Measurements from ENCODE around the gene TNFAIP8L3.

TNFAIP8L3 gene

GRCh38 chr15:51090753-51091152, 4.0 kb downstream of the TNFAIP8L3 start:
- DNase-seq = no peak

GRCh38 chr15:51089699-51090453, 4.8 kb downstream of the TNFAIP8L3 start:
- DNase-seq = no peak

GRCh38 chr15:51089041-51089440, 5.7 kb downstream of the TNFAIP8L3 start:
- DNase-seq = no peak

- no peak for DNase-seq
These were observed 6.1 kb downstream of the TNFAIP8L3 start for GRCh38 chr15:51088585-51088984.

GRCh38 chr15:51087513-51087912, 7.2 kb downstream of the TNFAIP8L3 start:
- DNase-seq = no peak

- no peak for DNase-seq
These were observed 8.3 kb downstream of the TNFAIP8L3 start for GRCh38 chr15:51086409-51086808.

- no peak for DNase-seq
These were observed 8.9 kb downstream of the TNFAIP8L3 start for GRCh38 chr15:51085764-51086163.

GRCh38 chr15:51083641-51084166, 11.0 kb downstream of the TNFAIP8L3 start:
- DNase-seq = no peak

- DNase-seq = no peak
These were observed 12.5 kb downstream of the TNFAIP8L3 start for GRCh38 chr15:51082246-51082645.

GRCh38 chr15:51080286-51080685, 14.4 kb downstream of the TNFAIP8L3 start:
- no peak for DNase-seq

GRCh38 chr15:51079226-51079625, 15.5 kb downstream of the TNFAIP8L3 start:
- DNase-seq = no peak

GRCh38 chr15:51077221-51078153, 17.2 kb downstream of the TNFAIP8L3 start:
- DNase-seq = peak in 30 of 58 donors; percentile 8 to 69 (median 26)

GRCh38 chr15:51076524-51077220, 18.0 kb downstream of the TNFAIP8L3 start:
- DNase-seq = no peak

GRCh38 chr15:51075826-51076523, 18.7 kb downstream of the TNFAIP8L3 start:
- no peak for DNase-seq

GRCh38 chr15:51075364-51075763, 19.3 kb downstream of the TNFAIP8L3 start:
- peak in 24 of 58 donors; percentile 7 to 64 (median 32) for DNase-seq

GRCh38 chr15:51074926-51075325, 19.8 kb downstream of the TNFAIP8L3 start:
- DNase-seq = no peak

GRCh38 chr15:51071578-51071977, 23.1 kb downstream of the TNFAIP8L3 start:
- DNase-seq = no peak

- DNase-seq = no peak
These were observed 24.7 kb downstream of the TNFAIP8L3 start for GRCh38 chr15:51069983-51070382.

- DNase-seq = no peak
These were observed 27.2 kb downstream of the TNFAIP8L3 start for GRCh38 chr15:51067510-51067909.

GRCh38 chr15:51065781-51066180, 28.9 kb downstream of the TNFAIP8L3 start:
- DNase-seq = no peak

- no peak for DNase-seq
These were observed 29.4 kb downstream of the TNFAIP8L3 start for GRCh38 chr15:51065261-51065660.

All from anterior cingulate cortex (tissue), 58 donors.